H1 (cell line): ENCODE results near the gene PINK1. TPM values are rescaled to one million over a fixed set of nuclear protein-coding genes. Genes with fewer than 3 reads are reported as not detected.

Experiments
- CTCF ChIA-PET: fragments of 300-600 bp; sonication (Branson Sonifier 250); formaldehyde crosslinking; loops from one replicate; lab custom pipeline; 2021; ENCODE audit not compliant: partially characterized antibody; lab: Charles Lee
- POLR2A ChIA-PET: fragments of 300-600 bp; sonication (Branson Sonifier 250); formaldehyde crosslinking; loops from one replicate; lab custom pipeline; 2021; ENCODE audit warnings: inconsistent platforms; ENCODE audit not compliant: partially characterized antibody; lab: Charles Lee
- DNase-seq, 2 experiments: peaks; one replicate each; pipeline versions ENCODE4 v3.0.0 to v3.0.0-alpha.2; 2010 to 2022; ENCODE audit warnings: low spot score in 2 of 2, low read depth in 1 of 2, mixed read lengths in 1 of 2
- FAIRE-seq: peaks from 2 replicates; lab custom pipeline; 2011; peaks lifted over from hg19 to GRCh38; lab: Jason Lieb, UNC
- H2AFZ ChIP-seq: 2 replicates; pipeline ENCODE4 v1.8.1; 2012; ENCODE audit warnings: low read length, inconsistent platforms
- H2AK5ac ChIP-seq: 2 replicates; pipeline ENCODE4 v1.6.1; 2013; ENCODE audit warnings: low read depth, low read length
- H2BK120ac ChIP-seq: replicated peaks from 2 replicates; pipeline ENCODE3; 2013; ENCODE audit warnings: low read depth, low read length, inconsistent platforms
- H2BK12ac ChIP-seq: 2 replicates; pipeline ENCODE4 v1.6.1; 2013; ENCODE audit warnings: low read depth, low read length
- H2BK15ac ChIP-seq: 2 replicates; pipeline ENCODE4 v1.6.1; 2013; ENCODE audit warnings: low read length
- H2BK20ac ChIP-seq: 2 replicates; pipeline ENCODE4 v1.6.1; 2013; ENCODE audit warnings: low read length
- H2BK5ac ChIP-seq: 2 replicates; pipeline ENCODE4 v1.6.1; 2013; ENCODE audit warnings: low read depth, low read length
- H3K14ac ChIP-seq: 2 replicates; pipeline ENCODE4 v1.6.1; 2013; ENCODE audit warnings: inconsistent platforms; ENCODE audit not compliant: insufficient read length
- H3K18ac ChIP-seq: 2 replicates; pipeline ENCODE4 v1.6.1; 2013; ENCODE audit warnings: low read length; ENCODE audit errors: extremely low read depth
- H3K23ac ChIP-seq: 2 replicates; pipeline ENCODE4 v1.6.1; 2013; ENCODE audit warnings: inconsistent platforms; ENCODE audit not compliant: insufficient read length
- H3K23me2 ChIP-seq: 2 replicates; pipeline ENCODE4 v1.6.1; 2013; ENCODE audit warnings: low read depth, low read length
- H3K27ac ChIP-seq: 2 replicates; pipeline ENCODE4 v1.6.1; 2011; ENCODE audit warnings: low read depth, low read length, inconsistent platforms
- H3K27me3 ChIP-seq, 4 experiments: replicated peaks in 1 of 4; 1 replicate in 1 of 4; 2 replicates in 3 of 4; pipeline versions ENCODE4 v1.6.1 to v1.8.1; 2011 to 2013; ENCODE audit warnings: low read length in 3 of 4, mild to moderate bottlenecking in 3 of 4, inconsistent platforms in 2 of 4, mixed read lengths in 2 of 4, moderate library complexity in 1 of 4; ENCODE audit not compliant: control insufficient read depth in 3 of 4, insufficient read depth in 3 of 4; ENCODE audit errors: extremely low read depth in 1 of 4
- H3K36me3 ChIP-seq, 4 experiments: 2 replicates each; pipeline versions ENCODE4 v1.6.1 to v1.8.1; 2011 to 2013; ENCODE audit warnings: mild to moderate bottlenecking in 4 of 4, low read length in 3 of 4, moderate library complexity in 2 of 4, control low read depth in 1 of 4, inconsistent platforms in 1 of 4; ENCODE audit not compliant: insufficient read depth in 4 of 4, control insufficient read depth in 2 of 4
- H3K4ac ChIP-seq: replicated peaks from 2 replicates; pipeline ENCODE3; 2013; ENCODE audit warnings: low read length, low read depth, mixed read lengths, inconsistent platforms; ENCODE audit not compliant: insufficient read length
- H3K4me1 ChIP-seq, 4 experiments: replicated peaks in 1 of 4; 1 replicate in 1 of 4; 2 replicates in 3 of 4; pipeline versions ENCODE4 v1.6.1 to v1.8.1; 2011 to 2013; ENCODE audit warnings: low read length in 3 of 4, inconsistent platforms in 2 of 4, mixed read lengths in 1 of 4; ENCODE audit not compliant: insufficient read depth in 4 of 4, control insufficient read depth in 3 of 4
- H3K4me2 ChIP-seq, 2 experiments: 2 replicates each; pipeline versions ENCODE4 v1.6.1 to v1.8.1; 2011 to 2013; ENCODE audit warnings: low read depth in 2 of 2, low read length in 2 of 2, control low read depth in 1 of 2, inconsistent platforms in 1 of 2, mild to moderate bottlenecking in 1 of 2; ENCODE audit not compliant: insufficient read depth in 1 of 2
- H3K4me3 ChIP-seq, 4 experiments: fragments of 200-600, 300-600 bp in 1 of 4; sonication (generic), shearing (Covaris generic), sonication (Bioruptor Twin) in 1 of 4; 2 replicates each; pipeline versions ENCODE4 v1.5.1 to v1.8.1; 2011 to 2016; ENCODE audit warnings: low read length in 4 of 4, low read depth in 3 of 4, control low read depth in 2 of 4, inconsistent platforms in 2 of 4, mild to moderate bottlenecking in 2 of 4, mixed read lengths in 1 of 4, moderate library complexity in 1 of 4; ENCODE audit not compliant: insufficient read depth in 2 of 4; ENCODE audit errors: extremely low read depth in 1 of 4
- H3K56ac ChIP-seq: replicated peaks from 2 replicates; pipeline ENCODE3; 2013; ENCODE audit warnings: low read depth, mild to moderate bottlenecking, mixed read lengths, low read length, inconsistent platforms; ENCODE audit not compliant: insufficient read length
- H3K79me1 ChIP-seq: 2 replicates; pipeline ENCODE4 v1.6.1; 2013; ENCODE audit warnings: low read depth, low read length, control low read depth
- H3K79me2 ChIP-seq, 2 experiments: 2 replicates each; pipeline versions ENCODE4 v1.6.1 to v1.8.1; 2012 to 2013; ENCODE audit warnings: low read length in 2 of 2, mild to moderate bottlenecking in 2 of 2, inconsistent platforms in 1 of 2; ENCODE audit not compliant: insufficient read depth in 2 of 2, control insufficient read depth in 1 of 2
- H3K9ac ChIP-seq, 4 experiments: replicated peaks in 1 of 4; 1 replicate in 1 of 4; 2 replicates in 3 of 4; pipeline versions ENCODE4 v1.6.1 to v1.8.1; 2011 to 2013; ENCODE audit warnings: low read depth in 3 of 4, low read length in 3 of 4, control low read depth in 2 of 4, mild to moderate bottlenecking in 2 of 4, moderate library complexity in 2 of 4, inconsistent platforms in 1 of 4; ENCODE audit errors: extremely low read depth in 1 of 4
- H3K9me3 ChIP-seq, 2 experiments: 2 replicates each; pipeline versions ENCODE4 v1.6.1 to v1.8.1; 2012 to 2013; ENCODE audit warnings: mild to moderate bottlenecking in 2 of 2, moderate library complexity in 2 of 2, control low read depth in 1 of 2, inconsistent platforms in 1 of 2, low read depth in 1 of 2, low read length in 1 of 2, mixed read lengths in 1 of 2; ENCODE audit not compliant: insufficient read depth in 2 of 2
- H4K20me1 ChIP-seq, 2 experiments: replicated peaks in 1 of 2; 2 replicates each; pipeline versions ENCODE3 to v1.8.1; 2011 to 2013; ENCODE audit warnings: inconsistent platforms in 2 of 2, low read length in 2 of 2, mild to moderate bottlenecking in 1 of 2; ENCODE audit not compliant: insufficient read depth in 2 of 2, control insufficient read depth in 1 of 2
- H4K5ac ChIP-seq: 2 replicates; pipeline ENCODE4 v1.6.1; 2013; ENCODE audit warnings: low read length, low read depth, mixed read lengths, inconsistent platforms; ENCODE audit not compliant: insufficient read length
- H4K8ac ChIP-seq: 2 replicates; pipeline ENCODE4 v1.8.0; 2013; ENCODE audit warnings: mild to moderate bottlenecking, moderate library complexity, low read length, inconsistent platforms; ENCODE audit not compliant: insufficient read depth; ENCODE audit errors: extremely low read depth
- H4K91ac ChIP-seq: replicated peaks from 2 replicates; pipeline ENCODE3; 2013; ENCODE audit warnings: low read length, mixed read lengths, inconsistent platforms; ENCODE audit not compliant: insufficient read length
- CHD2 ChIP-seq: IDR thresholded peaks from 2 replicates; pipeline ENCODE4 v1.6.1; 2012; ENCODE audit warnings: low read length, improper control_type of control experiment
- SIN3A ChIP-seq, 2 experiments: IDR thresholded peaks in 1 of 2; conservative IDR thresholded peaks in 1 of 2; 2 replicates each; pipeline ENCODE4 v1.6.1; 2011 to 2012; ENCODE audit warnings: low read length in 2 of 2, improper control_type of control experiment in 1 of 2, low read depth in 1 of 2, mild to moderate bottlenecking in 1 of 2
- SRF ChIP-seq: IDR thresholded peaks from 2 replicates; pipeline ENCODE4 v1.6.1; 2011; ENCODE audit warnings: mild to moderate bottlenecking, low read depth, low read length, moderate library complexity
- WGBS, 2 experiments: shearing (Covaris generic) in 1 of 2; methylation state at CpG; one replicate each; pipeline versions ENCODE4 v1.1.6 to v1.1.7; 2013 to 2015; ENCODE audit warnings: low lambda C conversion rate in 2 of 2, mixed read lengths in 2 of 2, inconsistent platforms in 1 of 2, low coverage in 1 of 2, missing lambda C conversion rate in 1 of 2; ENCODE audit not compliant: insufficient replicate concordance in 2 of 2, insufficient coverage in 1 of 2, insufficient read length in 1 of 2; ENCODE audit errors: extremely low coverage in 1 of 2, missing lambda C conversion rate in 1 of 2; 5-methylcytosine and 5-hydroxymethylcytosine counted together
- polyA plus RNA-seq, 7 experiments: library from polyadenylated mRNA; depleted of rRNA in 3 of 7; stranded (reverse) in 5 of 7; unstranded in 2 of 7; fragments of >200 nt in 5 of 7; fragments of 200-250 nt in 2 of 7; gene quantifications; 1 replicate in 5 of 7; 2 replicates in 1 of 7; 4 replicates in 1 of 7; pipeline versions ENCODE4 v1.2.1 to v1.2.3, GENCODE V29; 2011 to 2013; ENCODE audit warnings: missing spikeins in 2 of 7, mixed read lengths in 2 of 7
- total RNA-seq: library from RNA; stranded (reverse); fragmentation: NEBNext Ultra II Directional; extraction: Animal tissue kit (Norgen Biotek cat#: 25700); gene quantifications from 2 replicates; pipeline ENCODE4 v1.2.1, GENCODE V29; 2021

The PINK1 gene
- total and polyA plus RNA-seq, 2 of the 8 experiments (the other 6 are each of a cell fraction or from before 2014, with no cell fraction given), result 16.1 to 19.3 TPM

DNA sequence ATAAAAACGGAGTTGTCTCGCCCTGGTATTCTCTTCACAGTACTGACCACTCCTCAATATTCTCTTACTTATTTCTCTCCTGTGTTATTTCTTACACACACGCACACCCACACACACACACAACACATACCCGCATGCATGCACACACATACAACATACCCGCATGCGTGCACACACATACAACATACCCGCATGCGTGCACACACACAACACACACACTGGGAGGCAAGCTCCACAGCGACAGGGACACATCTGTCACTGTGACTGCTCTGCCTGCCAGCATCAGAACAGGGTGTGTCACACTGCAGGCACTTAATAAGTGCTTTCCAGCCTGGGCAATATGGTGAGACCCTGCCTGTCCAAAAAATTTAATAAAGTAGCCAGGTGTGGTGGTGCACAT lies 48.7 kb downstream of the PINK1 start:
- Histone ChIP-seq H2BK20ac (no peak overlapping the region), H3K4me3 (no peak overlapping the region), H3K14ac (no peak overlapping the region), H2BK12ac (no peak overlapping the region), H3K23me2 (no peaks in the 10 kb centered on the region), H2AFZ (no peak overlapping the region), H4K8ac (no peak overlapping the region), H3K18ac (no peak overlapping the region), H3K4me1 (no peaks in the 10 kb centered on the region; a peak in 1 of 7 replicates), H4K20me1 (peaks cover 0 to 2% of the 10 kb centered on the region in 2 experiments), H3K9me3 (no peaks in the 10 kb centered on the region), H3K36me3 (peaks cover 0 to 7% (median 0%) of the 10 kb centered on the region in 4 experiments; a peak in 1 of 8 replicates), H3K23ac (no peak overlapping the region), H4K5ac (no peak overlapping the region), H3K79me1 (no peaks in the 10 kb centered on the region), H3K9ac (no peak overlapping the region), H3K4ac (no peak overlapping the region), H2BK120ac (no peak overlapping the region), H2BK5ac (no peak overlapping the region), H4K91ac (no peak overlapping the region), H3K4me2 (no peak overlapping the region), H3K79me2 (no peaks in the 10 kb centered on the region), H3K27me3 (no peaks in the 10 kb centered on the region; a peak in 1 of 7 replicates), H3K56ac (no peak overlapping the region), H2AK5ac (no peak overlapping the region), H3K27ac (no peak overlapping the region), H2BK15ac (no peak overlapping the region)
- CTCF ChIA-PET, result interaction anchor here (1.0 kb wide), 1 partner anchor 15 kb away, joined by 5 read pairs; no protein-coding TSS in a partner anchor
- 90 to 100% methylated on average over 2 to 9 of the region's 9 CpGs for WGBS, 2 experiments
- DNase-seq, result no peak
- FAIRE-seq, result no peak
- TF ChIP-seq SIN3A (conservative IDR thresholded peaks at IDR 0.05 in 1 of 2, IDR thresholded peaks at IDR 0.05 in 1 of 2; ENCODE audit: low read depth in 1 of 2, low read length in 2 of 2) (no peak), CHD2 (no peak), SRF (no peak)
- POLR2A ChIA-PET, result interaction anchor here (1.2 kb wide), 1 partner anchor 104 kb away, joined by 4 read pairs; the partner anchor contains the start of gene HP1BP3
